ENCODE measurements around the gene COX10.

DNA sequence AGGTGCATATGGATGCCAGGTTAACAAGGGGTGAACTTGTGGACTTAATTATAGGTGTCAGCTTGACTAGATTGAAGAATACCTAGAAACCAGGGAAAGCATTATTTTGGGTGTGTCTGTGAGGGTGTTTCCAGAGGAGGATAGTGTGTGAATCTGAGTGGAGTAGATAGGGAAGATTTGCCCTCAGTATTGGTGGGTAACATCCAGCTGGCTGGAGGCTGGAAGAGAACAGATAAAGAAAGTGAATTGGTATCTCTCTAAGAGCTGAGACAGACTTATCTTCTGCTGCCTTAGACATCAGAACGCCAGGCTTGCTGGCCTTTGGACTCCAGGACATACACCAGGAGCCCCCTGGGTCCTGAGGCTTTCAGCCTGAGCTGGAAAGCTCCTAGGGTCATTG is 92.1 kb downstream of the COX10 start:
- TF ChIP-seq POLR2A (IDR thresholded peaks at IDR 0.05) (no peak), CTCF (IDR thresholded peaks at IDR 0.05 in 8 of 11, conservative IDR thresholded peaks at IDR 0.05 in 3 of 11) (no peak), POLR2AphosphoS5 (IDR thresholded peaks at IDR 0.05) (no peak)

All from spleen (tissue), 7 donors.